MCF 10A (cell line): ENCODE measurements around the gene BAG3. TPM values are rescaled to one million over a fixed set of nuclear protein-coding genes. Genes with fewer than 3 reads are reported as not detected.

Source experiments
- BruUV-seq: library from RNA; stranded (reverse); fragments of 400-500 nt; replicated peaks from 2 replicates; lab custom pipeline; 2021; lab: Mats Ljungman, UMichigan
- CTCF ChIA-PET: fragments of 300-600 bp; sonication (Branson Sonifier 250); formaldehyde crosslinking; extraction: SDS; loops from one replicate; lab custom pipeline; 2021; ENCODE audit warnings: antibody characterized with exemption, inconsistent platforms; lab: Yijun Ruan, JAX
- POLR2A ChIA-PET: fragments of 300-600, 350-650 bp; sonication (Branson Sonifier 250); formaldehyde crosslinking; extraction: SDS; loops from one replicate; lab custom pipeline; 2020; ENCODE audit warnings: antibody characterized with exemption, inconsistent platforms; lab: Yijun Ruan, JAX
- DNase-seq: peaks from one replicate; pipeline ENCODE4 v3.0.0-alpha.2; 2018; ENCODE audit not compliant: unreplicated experiment
- H3K27ac Mint-ChIP-seq: one replicate; pipeline ENCODE4 v1.8.0; 2022; ENCODE audit warnings: mild to moderate bottlenecking, low read depth, mixed read lengths; ENCODE audit not compliant: unreplicated experiment
- H3K27me3 Mint-ChIP-seq: one replicate; pipeline ENCODE4 v1.8.0; 2022; ENCODE audit warnings: mixed read lengths; ENCODE audit not compliant: insufficient read depth, unreplicated experiment
- H3K36me3 Mint-ChIP-seq: one replicate; pipeline ENCODE4 v1.8.0; 2022; ENCODE audit warnings: mild to moderate bottlenecking, moderate library complexity, mixed read lengths; ENCODE audit not compliant: insufficient read depth, unreplicated experiment
- H3K4me1 Mint-ChIP-seq: one replicate; pipeline ENCODE4 v1.8.0; 2022; ENCODE audit warnings: mixed read lengths; ENCODE audit not compliant: insufficient read depth, unreplicated experiment
- H3K4me3 Mint-ChIP-seq: one replicate; pipeline ENCODE4 v1.8.0; 2022; ENCODE audit warnings: mild to moderate bottlenecking, moderate library complexity, mixed read lengths; ENCODE audit not compliant: unreplicated experiment
- H3K9me3 Mint-ChIP-seq: one replicate; pipeline ENCODE4 v1.8.0; 2022; ENCODE audit warnings: mixed read lengths; ENCODE audit not compliant: unreplicated experiment
- CTCF ChIP-seq: fragments of 200-600 bp; IDR thresholded peaks from one replicate; pipeline ENCODE4 v1.8.0; 2022; ENCODE audit warnings: antibody characterized with exemption, mild to moderate bottlenecking; ENCODE audit not compliant: unreplicated experiment
- intact Hi-C: fragments of 100-400 bp; cut with micrococcal nuclease; formaldehyde crosslinking; loops from 2 replicates; pipeline ENCODE4 v1.14.1; 2022
- total RNA-seq: library from RNA; stranded (reverse); gene quantifications from 2 replicates; pipeline ENCODE4 v1.2.3, GENCODE V29; 2022

The BAG3 gene
- total RNA-seq, 1 experiment from 2014 or later: 53.7 TPM

DNA sequence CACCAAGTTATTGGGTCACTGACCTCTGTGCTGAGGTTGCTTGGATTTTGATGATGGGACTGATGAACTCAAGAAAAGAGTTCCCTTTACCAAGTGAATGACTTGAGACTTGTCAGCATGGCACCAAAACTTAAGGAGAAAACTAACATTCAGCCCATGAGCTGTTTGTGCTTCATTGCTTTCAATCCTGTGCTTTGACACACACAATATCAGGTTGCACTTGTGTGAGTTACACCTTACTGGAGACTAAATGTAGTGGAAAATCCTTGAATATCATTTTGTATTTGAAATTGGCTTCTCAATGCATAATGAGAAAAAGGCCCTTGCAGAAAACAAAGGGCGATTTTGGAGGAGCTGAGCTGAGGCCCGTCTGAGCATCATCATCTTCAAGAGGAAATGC, 2.7 kb downstream of the BAG3 start:
- intact Hi-C loops: loop anchor here (1.0 to 2.0 kb wide), 3 partner anchors 26 to 57 kb away; partner anchors contain the start of gene TIAL1
- H3K9me3 Mint-ChIP-seq: no peaks in the 10 kb centered on the region
- no peaks in the 10 kb centered on the region for H3K27me3 Mint-ChIP-seq
- DNase-seq: no peak
- POLR2A ChIA-PET: interaction anchor here (1.0 to 17.3 kb wide), 12 partner anchors 10 to 900 kb away, joined by 3 to 752 read pairs (median 7); partner anchors contain the start of genes INPP5F, MCMBP, SEC23IP and TIAL1
- CTCF ChIA-PET: interaction anchor here (0.7 to 1.4 kb wide), 6 partner anchors 25 to 454 kb away, joined by 3 to 6 read pairs (median 3); no protein-coding TSS in a partner anchor
- no TSS peak for BruUV-seq
- H3K27ac Mint-ChIP-seq: peak overlapping the region; percentile 94
- no peak for TF ChIP-seq CTCF
- peak overlapping the region; percentile 94 for H3K4me3 Mint-ChIP-seq
- peaks cover 4% of the 10 kb centered on the region for H3K36me3 Mint-ChIP-seq
- peaks cover 35% of the 10 kb centered on the region for H3K4me1 Mint-ChIP-seq

- peaks cover 36% of the 10 kb centered on the region for H3K4me1 Mint-ChIP-seq
- ChIA-PET POLR2A (interaction anchor here (0.7 to 17.3 kb wide), 14 partner anchors 9 to 1033 kb away, joined by 3 to 752 read pairs (median 7); partner anchors contain the start of genes INPP5F, MCMBP, SEC23IP and TIAL1), CTCF (interaction anchor here (0.7 to 1.4 kb wide), 6 partner anchors 10 to 455 kb away, joined by 3 to 6 read pairs (median 4); no protein-coding TSS in a partner anchor)
- no TSS peak for BruUV-seq
- DNase-seq: peak; percentile 94
- H3K9me3 Mint-ChIP-seq: no peaks in the 10 kb centered on the region
- H3K36me3 Mint-ChIP-seq: peaks cover 5% of the 10 kb centered on the region
- intact Hi-C loops: loop anchor here (1.0 to 2.0 kb wide), 2 partner anchors 26 to 58 kb away; partner anchors contain the start of gene TIAL1
- peak overlapping the region; percentile 94 for H3K4me3 Mint-ChIP-seq
- peak overlapping the region; percentile 76 for H3K27ac Mint-ChIP-seq
- H3K27me3 Mint-ChIP-seq: no peaks in the 10 kb centered on the region
- no peak for TF ChIP-seq CTCF
Measured at GRCh38 chr10:119654540-119654939, 3.4 kb downstream of the BAG3 start.

GRCh38 chr10:119655566-119656001, 4.4 kb downstream of the BAG3 start:
- peaks cover 11% of the 10 kb centered on the region for H3K36me3 Mint-ChIP-seq
- intact Hi-C loops: loop anchor here (1.0 to 2.0 kb wide), 2 partner anchors 12 to 59 kb away; partner anchors contain the start of gene TIAL1
- peaks cover 36% of the 10 kb centered on the region for H3K4me1 Mint-ChIP-seq
- peak; percentile 81 for DNase-seq
- peak overlapping the region; percentile 76 for H3K27ac Mint-ChIP-seq
- no peaks in the 10 kb centered on the region for H3K27me3 Mint-ChIP-seq
- no peak for TF ChIP-seq CTCF
- POLR2A ChIA-PET: interaction anchor here (0.7 to 17.3 kb wide), 10 partner anchors 21 to 216 kb away, joined by 3 to 752 read pairs (median 16); partner anchors contain the start of genes INPP5F, MCMBP, RGS10 and TIAL1
- peak overlapping the region; percentile 94 for H3K4me3 Mint-ChIP-seq
- CTCF ChIA-PET: interaction anchor here (0.7 to 1.4 kb wide), 6 partner anchors 9 to 1833 kb away, joined by 3 to 7 read pairs (median 5); no protein-coding TSS in a partner anchor
- H3K9me3 Mint-ChIP-seq: no peaks in the 10 kb centered on the region
- no TSS peak for BruUV-seq

- TF ChIP-seq CTCF: no peak
- BruUV-seq: no TSS peak
- H3K27me3 Mint-ChIP-seq: no peaks in the 10 kb centered on the region
- ChIA-PET CTCF (interaction anchor here (0.6 to 1.5 kb wide), 5 partner anchors 11 to 86 kb away, joined by 3 to 7 read pairs (median 4); no protein-coding TSS in a partner anchor), POLR2A (interaction anchor here (1.0 to 17.3 kb wide), 5 partner anchors 20 to 215 kb away, joined by 4 to 752 read pairs (median 62); partner anchors contain the start of genes INPP5F, MCMBP and TIAL1)
- H3K4me1 Mint-ChIP-seq: peaks cover 40% of the 10 kb centered on the region
- no peaks in the 10 kb centered on the region for H3K9me3 Mint-ChIP-seq
- intact Hi-C loops: no loop called here
- no peak for DNase-seq
- peaks cover 17% of the 10 kb centered on the region for H3K36me3 Mint-ChIP-seq
- H3K27ac Mint-ChIP-seq: no peak overlapping the region
- H3K4me3 Mint-ChIP-seq: no peak overlapping the region
Measured at GRCh38 chr10:119656760-119657159, 5.6 kb downstream of the BAG3 start.
